MG63 (cell line): ENCODE measurements around the gene APOE. TPM values are rescaled to one million over a fixed set of nuclear protein-coding genes. Genes with fewer than 3 reads are reported as not detected.
"Not testable (repeated sequence)": the region's sequence is repeated elsewhere in the genome, so short reads cannot be mapped to it uniquely, and the experiment has no call there.

Experiments
- DNase-seq: peaks from one replicate; pipeline ENCODE4 v3.0.0-alpha.2; 2020
- H3K27me3 ChIP-seq: fragments of 250-450 bp; sonication (Bioruptor Pico); 2 replicates; pipeline ENCODE4 v1.5.1; 2020; ENCODE audit warnings: mild to moderate bottlenecking, moderate library complexity
- H3K36me3 ChIP-seq: fragments of 250-450 bp; sonication (Bioruptor Pico); 2 replicates; pipeline ENCODE4 v1.5.1; 2020; ENCODE audit warnings: mild to moderate bottlenecking, moderate library complexity
- H3K4me3 ChIP-seq: fragments of 250-450 bp; sonication (Bioruptor Pico); 2 replicates; pipeline ENCODE4 v1.5.1; 2020; ENCODE audit warnings: mild to moderate bottlenecking, moderate library complexity
- H3K9me3 ChIP-seq: fragments of 250-450 bp; sonication (Bioruptor Pico); 2 replicates; pipeline ENCODE4 v1.5.1; 2020; ENCODE audit warnings: mild to moderate bottlenecking, moderate library complexity
- total RNA-seq: library from RNA; depleted of rRNA; stranded (reverse); fragments of >200 nt; shearing (Covaris generic); gene quantifications from 2 replicates; pipeline ENCODE4 v1.2.3, GENCODE V29; 2014; ENCODE audit warnings: low replicate concordance

The APOE gene
- total RNA-seq, 1 experiment from 2014 or later, result 3.2 TPM

DNA sequence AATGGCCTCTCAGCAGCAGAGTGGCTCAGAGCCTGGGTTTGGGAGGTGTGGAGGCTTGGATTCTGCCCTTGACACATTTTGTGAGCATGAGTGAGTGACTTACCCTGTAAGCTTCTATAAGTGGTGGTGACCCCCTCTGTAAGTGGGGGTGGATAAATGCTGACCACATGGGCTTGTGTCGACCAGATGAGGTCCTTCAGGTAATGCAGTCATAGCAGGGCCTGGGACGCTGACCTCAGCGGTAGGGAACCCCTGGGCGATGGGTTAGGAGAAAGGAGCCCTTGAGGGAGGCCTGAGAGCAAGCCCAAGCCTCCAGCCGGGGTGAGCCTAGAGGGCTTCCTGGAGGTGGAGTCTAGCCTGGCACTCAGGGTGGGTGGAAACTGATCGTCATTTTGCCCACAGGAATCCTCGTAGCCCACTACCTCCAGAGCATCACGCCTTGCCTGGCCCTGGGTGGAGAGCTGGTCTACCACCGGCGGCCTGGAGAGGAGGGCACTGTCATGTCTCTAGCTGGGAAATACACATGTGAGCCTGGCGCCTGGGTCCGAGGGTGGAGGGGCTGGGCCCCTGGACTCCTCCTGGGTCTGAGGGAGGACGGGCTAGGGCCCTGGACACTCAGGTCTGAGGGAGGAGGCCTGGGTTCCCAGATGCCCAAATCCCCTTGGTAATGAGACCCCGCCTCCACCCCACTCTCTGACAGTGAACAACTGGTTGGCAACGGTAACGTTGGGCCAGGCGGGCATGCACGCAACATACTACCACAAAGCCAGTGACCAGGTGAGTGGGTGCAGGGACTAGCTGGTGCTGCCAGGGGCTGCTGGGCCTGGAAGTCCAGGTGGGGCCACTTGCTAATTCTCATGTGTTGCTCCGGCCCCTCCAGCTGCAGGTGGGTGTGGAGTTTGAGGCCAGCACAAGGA is 5.0 kb upstream of the APOE start:
- H3K4me3 ChIP-seq, result no peak overlapping the region
- DNase-seq, result no peak
- H3K9me3 ChIP-seq, result no peaks in the 10 kb centered on the region
- peaks cover 78% of the 10 kb centered on the region for H3K36me3 ChIP-seq
- H3K27me3 ChIP-seq, result peaks cover 2% of the 10 kb centered on the region; the same call in 1 of the 2 replicates

DNA sequence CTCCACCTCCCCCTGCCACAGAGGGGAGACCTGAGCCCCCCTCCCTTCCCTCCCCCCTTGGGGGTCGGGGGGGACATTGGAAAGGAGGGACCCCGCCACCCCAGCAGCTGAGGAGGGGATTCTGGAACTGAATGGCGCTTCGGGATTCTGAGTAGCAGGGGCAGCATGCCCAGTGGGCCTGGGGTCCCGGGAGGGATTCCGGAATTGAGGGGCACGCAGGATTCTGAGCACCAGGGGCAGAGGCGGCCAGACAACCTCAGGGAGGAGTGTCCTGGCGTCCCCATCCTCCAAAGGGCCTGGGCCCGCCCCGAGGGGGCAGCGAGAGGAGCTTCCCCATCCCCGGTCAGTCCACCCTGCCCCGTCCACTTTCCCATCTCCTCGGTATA is 2.4 kb upstream of the APOE start:
- Histone ChIP-seq H3K36me3 (peaks cover 53% of the 10 kb centered on the region), H3K9me3 (no peaks in the 10 kb centered on the region), H3K4me3 (no peak overlapping the region), H3K27me3 (peaks cover 2% of the 10 kb centered on the region; the same call in 1 of the 2 replicates)
- no peak for DNase-seq

DNA sequence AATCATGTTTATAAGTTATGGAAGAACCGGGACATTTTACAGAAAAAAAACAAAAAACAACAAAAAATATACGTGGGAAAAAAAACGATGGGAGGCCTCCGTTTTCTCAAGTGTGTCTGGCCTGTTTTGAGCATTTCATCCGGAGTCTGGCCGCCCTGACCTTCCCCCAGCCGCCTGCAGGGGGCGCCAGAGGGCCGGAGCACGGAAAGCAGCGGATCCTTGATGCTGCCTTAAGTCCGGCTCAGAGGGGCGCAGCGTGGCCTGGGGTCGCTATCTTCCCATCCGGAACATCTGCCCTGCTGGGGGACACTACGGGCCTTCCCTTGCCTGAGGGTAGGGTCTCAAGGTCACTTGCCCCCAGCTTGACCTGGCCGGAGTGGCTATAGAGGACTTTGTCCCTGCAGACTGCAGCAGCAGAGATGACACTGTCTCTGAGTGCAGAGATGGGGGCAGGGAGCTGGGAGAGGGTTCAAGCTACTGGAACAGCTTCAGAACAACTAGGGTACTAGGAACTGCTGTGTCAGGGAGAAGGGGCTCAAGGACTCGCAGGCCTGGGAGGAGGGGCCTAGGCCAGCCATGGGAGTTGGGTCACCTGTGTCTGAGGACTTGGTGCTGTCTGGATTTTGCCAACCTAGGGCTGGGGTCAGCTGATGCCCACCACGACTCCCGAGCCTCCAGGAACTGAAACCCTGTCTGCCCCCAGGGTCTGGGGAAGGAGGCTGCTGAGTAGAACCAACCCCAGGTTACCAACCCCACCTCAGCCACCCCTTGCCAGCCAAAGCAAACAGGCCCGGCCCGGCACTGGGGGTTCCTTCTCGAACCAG is 1.8 kb upstream of the APOE start:
- Histone ChIP-seq H3K36me3 (peaks cover 48% of the 10 kb centered on the region), H3K27me3 (peaks cover 2% of the 10 kb centered on the region; the same call in 1 of the 2 replicates), H3K9me3 (no peaks in the 10 kb centered on the region), H3K4me3 (no peak overlapping the region)
- peak; percentile 49 for DNase-seq

DNA sequence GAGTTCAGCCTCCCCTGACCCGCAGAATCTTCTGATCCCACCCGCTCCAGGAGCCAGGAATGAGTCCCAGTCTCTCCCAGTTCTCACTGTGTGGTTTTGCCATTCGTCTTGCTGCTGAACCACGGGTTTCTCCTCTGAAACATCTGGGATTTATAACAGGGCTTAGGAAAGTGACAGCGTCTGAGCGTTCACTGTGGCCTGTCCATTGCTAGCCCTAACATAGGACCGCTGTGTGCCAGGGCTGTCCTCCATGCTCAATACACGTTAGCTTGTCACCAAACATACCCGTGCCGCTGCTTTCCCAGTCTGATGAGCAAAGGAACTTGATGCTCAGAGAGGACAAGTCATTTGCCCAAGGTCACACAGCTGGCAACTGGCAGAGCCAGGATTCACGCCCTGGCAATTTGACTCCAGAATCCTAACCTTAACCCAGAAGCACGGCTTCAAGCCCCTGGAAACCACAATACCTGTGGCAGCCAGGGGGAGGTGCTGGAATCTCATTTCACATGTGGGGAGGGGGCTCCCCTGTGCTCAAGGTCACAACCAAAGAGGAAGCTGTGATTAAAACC is 1.1 kb upstream of the APOE start:
- H3K9me3 ChIP-seq, result no peaks in the 10 kb centered on the region
- H3K4me3 ChIP-seq, result no peak overlapping the region
- peaks cover 43% of the 10 kb centered on the region for H3K36me3 ChIP-seq
- no peak for DNase-seq
- peaks cover 2% of the 10 kb centered on the region; the same call in 1 of the 2 replicates for H3K27me3 ChIP-seq

DNA sequence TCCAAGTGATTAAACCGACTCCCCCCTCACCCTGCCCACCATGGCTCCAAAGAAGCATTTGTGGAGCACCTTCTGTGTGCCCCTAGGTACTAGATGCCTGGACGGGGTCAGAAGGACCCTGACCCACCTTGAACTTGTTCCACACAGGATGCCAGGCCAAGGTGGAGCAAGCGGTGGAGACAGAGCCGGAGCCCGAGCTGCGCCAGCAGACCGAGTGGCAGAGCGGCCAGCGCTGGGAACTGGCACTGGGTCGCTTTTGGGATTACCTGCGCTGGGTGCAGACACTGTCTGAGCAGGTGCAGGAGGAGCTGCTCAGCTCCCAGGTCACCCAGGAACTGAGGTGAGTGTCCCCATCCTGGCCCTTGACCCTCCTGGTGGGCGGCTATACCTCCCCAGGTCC is 2.0 kb downstream of the APOE start:
- DNase-seq, result no peak
- H3K4me3 ChIP-seq, result no peak overlapping the region

DNA sequence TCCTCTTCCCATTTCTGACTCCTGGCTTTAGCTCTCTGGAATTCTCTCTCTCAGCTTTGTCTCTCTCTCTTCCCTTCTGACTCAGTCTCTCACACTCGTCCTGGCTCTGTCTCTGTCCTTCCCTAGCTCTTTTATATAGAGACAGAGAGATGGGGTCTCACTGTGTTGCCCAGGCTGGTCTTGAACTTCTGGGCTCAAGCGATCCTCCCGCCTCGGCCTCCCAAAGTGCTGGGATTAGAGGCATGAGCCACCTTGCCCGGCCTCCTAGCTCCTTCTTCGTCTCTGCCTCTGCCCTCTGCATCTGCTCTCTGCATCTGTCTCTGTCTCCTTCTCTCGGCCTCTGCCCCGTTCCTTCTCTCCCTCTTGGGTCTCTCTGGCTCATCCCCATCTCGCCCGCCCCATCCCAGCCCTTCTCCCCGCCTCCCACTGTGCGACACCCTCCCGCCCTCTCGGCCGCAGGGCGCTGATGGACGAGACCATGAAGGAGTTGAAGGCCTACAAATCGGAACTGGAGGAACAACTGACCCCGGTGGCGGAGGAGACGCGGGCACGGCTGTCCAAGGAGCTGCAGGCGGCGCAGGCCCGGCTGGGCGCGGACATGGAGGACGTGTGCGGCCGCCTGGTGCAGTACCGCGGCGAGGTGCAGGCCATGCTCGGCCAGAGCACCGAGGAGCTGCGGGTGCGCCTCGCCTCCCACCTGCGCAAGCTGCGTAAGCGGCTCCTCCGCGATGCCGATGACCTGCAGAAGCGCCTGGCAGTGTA is 2.7 kb downstream of the APOE start:
- Histone ChIP-seq H3K9me3 (no peaks in the 10 kb centered on the region), H3K36me3 (peaks cover 10% of the 10 kb centered on the region), H3K27me3 (peaks cover 2% of the 10 kb centered on the region; the same call in 1 of the 2 replicates), H3K4me3 (no peak overlapping the region)
- DNase-seq, result no peak

More for the DNA sequence above, 2.0 kb downstream of the APOE start:
- H3K27me3 ChIP-seq, result peaks cover 2% of the 10 kb centered on the region; the same call in 1 of the 2 replicates
- H3K36me3 ChIP-seq, result peaks cover 14% of the 10 kb centered on the region
- no peaks in the 10 kb centered on the region for H3K9me3 ChIP-seq

DNA sequence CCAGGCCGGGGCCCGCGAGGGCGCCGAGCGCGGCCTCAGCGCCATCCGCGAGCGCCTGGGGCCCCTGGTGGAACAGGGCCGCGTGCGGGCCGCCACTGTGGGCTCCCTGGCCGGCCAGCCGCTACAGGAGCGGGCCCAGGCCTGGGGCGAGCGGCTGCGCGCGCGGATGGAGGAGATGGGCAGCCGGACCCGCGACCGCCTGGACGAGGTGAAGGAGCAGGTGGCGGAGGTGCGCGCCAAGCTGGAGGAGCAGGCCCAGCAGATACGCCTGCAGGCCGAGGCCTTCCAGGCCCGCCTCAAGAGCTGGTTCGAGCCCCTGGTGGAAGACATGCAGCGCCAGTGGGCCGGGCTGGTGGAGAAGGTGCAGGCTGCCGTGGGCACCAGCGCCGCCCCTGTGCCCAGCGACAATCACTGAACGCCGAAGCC is 3.3 kb downstream of the APOE start:
- Histone ChIP-seq H3K27me3 (peaks cover 2% of the 10 kb centered on the region; the same call in 1 of the 2 replicates), H3K36me3 (peaks cover 5% of the 10 kb centered on the region), H3K4me3 (no peak overlapping the region), H3K9me3 (no peaks in the 10 kb centered on the region)
- DNase-seq, result no peak

DNA sequence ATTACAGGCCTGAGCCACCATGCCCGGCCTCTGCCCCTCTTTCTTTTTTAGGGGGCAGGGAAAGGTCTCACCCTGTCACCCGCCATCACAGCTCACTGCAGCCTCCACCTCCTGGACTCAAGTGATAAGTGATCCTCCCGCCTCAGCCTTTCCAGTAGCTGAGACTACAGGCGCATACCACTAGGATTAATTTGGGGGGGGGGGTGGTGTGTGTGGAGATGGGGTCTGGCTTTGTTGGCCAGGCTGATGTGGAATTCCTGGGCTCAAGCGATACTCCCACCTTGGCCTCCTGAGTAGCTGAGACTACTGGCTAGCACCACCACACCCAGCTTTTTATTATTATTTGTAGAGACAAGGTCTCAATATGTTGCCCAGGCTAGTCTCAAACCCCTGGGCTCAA is 4.2 kb downstream of the APOE start:
- Histone ChIP-seq H3K4me3 (no peak overlapping the region), H3K27me3 (0 out of 2 replicates have a peak, but pooled peaks cover 2% of the 10 kb centered on the region), H3K36me3 (no peaks in the 10 kb centered on the region), H3K9me3 (no peaks in the 10 kb centered on the region)
- no peak for DNase-seq

DNA sequence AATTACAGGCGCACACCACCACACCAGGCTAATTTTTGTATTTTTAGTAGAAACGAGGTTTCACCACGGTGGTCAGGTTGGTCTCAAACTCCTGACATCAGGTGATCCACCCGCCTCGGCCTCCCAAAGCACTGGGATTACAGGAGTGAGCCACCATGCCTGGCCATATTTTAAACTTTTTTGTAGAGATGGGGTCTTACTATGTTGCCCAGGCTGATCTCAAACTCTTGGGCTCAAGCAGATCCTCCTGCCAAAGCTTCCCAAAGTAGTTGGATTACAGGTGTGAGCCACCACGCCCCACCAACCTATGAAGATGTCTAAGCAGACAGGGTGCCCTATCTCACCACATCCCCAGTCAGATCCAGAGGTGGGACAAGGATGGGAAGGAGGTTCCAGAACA is 6.3 kb downstream of the APOE start:
- H3K27me3 ChIP-seq, DNase-seq, H3K9me3 ChIP-seq, H3K4me3 ChIP-seq, H3K36me3 ChIP-seq: not testable (repeated sequence)

DNA sequence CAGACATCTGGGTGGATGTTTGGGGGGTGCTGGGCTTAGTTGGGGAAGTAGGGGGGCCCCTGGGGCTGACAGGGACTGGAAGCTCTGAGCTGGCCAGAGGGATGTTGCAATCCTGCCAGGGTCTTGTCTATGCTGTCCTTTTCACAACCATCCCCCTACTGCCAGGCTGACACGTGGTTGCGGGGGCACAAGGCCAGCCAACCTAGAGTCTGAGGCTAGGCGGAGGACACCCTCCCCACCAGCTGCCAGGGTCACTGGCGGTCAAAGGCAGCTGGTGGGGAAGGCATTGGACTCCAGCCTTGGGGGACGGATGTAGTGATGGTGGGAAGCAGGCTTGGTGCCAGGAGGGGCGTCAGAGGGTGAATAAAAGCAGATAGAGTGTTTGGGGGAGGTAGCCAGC is 7.3 kb downstream of the APOE start:
- Histone ChIP-seq H3K27me3 (no peaks in the 10 kb centered on the region), H3K9me3 (no peaks in the 10 kb centered on the region), H3K4me3 (no peak overlapping the region), H3K36me3 (no peaks in the 10 kb centered on the region)
- no peak for DNase-seq

DNA sequence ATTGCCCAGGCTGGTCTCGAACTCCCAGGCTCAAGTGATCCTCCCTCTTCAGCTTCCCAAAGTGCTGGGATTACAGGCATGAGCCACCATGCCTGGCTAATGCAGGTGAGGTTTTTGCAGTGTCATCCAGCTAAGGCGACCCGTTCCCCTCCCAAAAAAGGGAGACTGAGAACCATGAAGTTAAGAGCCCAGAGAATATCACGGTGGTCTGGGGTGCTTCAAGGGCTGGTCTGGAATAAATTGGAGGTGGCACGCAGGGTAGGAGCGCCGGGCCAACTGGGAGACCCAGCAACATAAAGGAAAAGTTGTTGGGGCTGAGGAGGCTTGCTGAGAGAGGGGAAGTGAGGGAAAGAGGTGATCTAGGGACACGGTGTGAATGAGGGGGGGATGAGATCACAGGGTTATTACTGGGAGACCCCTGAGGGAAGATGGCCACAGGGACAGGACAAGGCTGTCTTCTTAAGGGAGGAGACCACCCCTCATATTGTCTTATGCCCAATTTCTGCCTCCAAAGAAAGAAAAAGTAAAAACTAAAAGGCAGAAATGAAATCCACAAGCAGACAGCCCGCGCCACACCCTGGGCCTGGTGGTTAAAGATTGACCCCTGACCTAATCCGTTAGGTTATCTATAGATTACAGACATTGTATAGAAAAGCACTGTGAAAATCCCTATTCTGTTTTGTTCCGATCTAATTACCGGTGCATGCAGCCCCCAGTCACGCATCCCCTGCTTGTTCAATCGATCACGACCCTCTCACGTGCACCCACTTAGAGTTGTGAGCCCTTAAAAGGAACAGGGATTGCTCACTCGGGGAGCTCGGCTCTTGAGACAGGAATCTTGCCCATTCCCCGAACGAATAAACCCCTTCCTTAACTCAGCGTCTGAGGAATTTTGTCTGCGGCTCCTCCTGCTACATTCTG is 8.2 kb downstream of the APOE start:
- H3K9me3 ChIP-seq, DNase-seq, H3K4me3 ChIP-seq, H3K27me3 ChIP-seq, H3K36me3 ChIP-seq: not testable (repeated sequence)

DNA sequence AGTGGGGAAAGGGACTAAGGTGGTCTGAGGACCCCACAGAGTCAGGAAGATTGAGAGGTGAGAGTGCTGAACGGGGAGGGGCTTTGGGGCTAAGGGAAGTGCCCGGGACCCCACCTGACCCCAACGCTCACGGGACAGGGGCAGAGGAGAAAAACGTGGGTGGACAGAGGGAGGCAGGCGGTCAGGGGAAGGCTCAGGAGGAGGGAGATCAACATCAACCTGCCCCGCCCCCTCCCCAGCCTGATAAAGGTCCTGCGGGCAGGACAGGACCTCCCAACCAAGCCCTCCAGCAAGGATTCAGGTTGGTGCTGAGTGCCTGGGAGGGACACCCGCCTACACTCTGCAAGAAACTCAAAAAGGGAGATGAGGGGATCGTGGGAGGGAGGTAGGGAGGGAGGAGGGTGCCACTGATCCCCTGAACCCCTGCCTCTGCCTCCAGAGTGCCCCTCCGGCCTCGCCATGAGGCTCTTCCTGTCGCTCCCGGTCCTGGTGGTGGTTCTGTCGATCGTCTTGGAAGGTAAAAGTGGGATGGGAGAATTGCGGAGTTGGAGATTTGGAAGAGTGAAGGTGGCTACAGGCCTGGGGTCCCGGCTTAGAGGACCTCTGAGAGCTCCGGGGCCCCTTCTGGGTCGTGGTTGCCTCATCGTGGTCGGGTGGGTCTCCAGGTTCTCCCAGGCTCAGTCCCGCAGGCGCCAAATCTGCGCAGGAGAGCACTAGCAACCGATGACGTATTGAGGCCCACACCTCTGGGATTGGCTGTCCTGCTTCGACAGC is 9.0 kb downstream of the APOE start, which contains the start of gene APOC1:
Gene APOC1 (plus strand): TSS at position 176 of the 774 bp plus-strand sequence. CDS start 284 bp downstream, at position 460.
- H3K4me3 ChIP-seq, result peak within 1 kb of the TSS; percentile 47

DNA sequence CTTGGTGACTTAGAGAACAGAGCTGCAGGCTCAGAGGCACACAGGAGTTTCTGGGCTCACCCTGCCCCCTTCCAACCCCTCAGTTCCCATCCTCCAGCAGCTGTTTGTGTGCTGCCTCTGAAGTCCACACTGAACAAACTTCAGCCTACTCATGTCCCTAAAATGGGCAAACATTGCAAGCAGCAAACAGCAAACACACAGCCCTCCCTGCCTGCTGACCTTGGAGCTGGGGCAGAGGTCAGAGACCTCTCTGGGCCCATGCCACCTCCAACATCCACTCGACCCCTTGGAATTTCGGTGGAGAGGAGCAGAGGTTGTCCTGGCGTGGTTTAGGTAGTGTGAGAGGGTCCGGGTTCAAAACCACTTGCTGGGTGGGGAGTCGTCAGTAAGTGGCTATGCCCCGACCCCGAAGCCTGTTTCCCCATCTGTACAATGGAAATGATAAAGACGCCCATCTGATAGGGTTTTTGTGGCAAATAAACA is 18.7 kb downstream of the APOE start:
- Histone ChIP-seq H3K9me3 (no peaks in the 10 kb centered on the region), H3K4me3 (no peak overlapping the region), H3K27me3 (no peaks in the 10 kb centered on the region), H3K36me3 (no peaks in the 10 kb centered on the region)
- DNase-seq, result no peak

More for the DNA sequence above, 9.0 kb downstream of the APOE start, which contains the start of gene APOC1:
- H3K36me3 ChIP-seq, H3K9me3 ChIP-seq, H3K27me3 ChIP-seq: not testable (repeated sequence)
- DNase-seq, result peak; percentile 78

DNA sequence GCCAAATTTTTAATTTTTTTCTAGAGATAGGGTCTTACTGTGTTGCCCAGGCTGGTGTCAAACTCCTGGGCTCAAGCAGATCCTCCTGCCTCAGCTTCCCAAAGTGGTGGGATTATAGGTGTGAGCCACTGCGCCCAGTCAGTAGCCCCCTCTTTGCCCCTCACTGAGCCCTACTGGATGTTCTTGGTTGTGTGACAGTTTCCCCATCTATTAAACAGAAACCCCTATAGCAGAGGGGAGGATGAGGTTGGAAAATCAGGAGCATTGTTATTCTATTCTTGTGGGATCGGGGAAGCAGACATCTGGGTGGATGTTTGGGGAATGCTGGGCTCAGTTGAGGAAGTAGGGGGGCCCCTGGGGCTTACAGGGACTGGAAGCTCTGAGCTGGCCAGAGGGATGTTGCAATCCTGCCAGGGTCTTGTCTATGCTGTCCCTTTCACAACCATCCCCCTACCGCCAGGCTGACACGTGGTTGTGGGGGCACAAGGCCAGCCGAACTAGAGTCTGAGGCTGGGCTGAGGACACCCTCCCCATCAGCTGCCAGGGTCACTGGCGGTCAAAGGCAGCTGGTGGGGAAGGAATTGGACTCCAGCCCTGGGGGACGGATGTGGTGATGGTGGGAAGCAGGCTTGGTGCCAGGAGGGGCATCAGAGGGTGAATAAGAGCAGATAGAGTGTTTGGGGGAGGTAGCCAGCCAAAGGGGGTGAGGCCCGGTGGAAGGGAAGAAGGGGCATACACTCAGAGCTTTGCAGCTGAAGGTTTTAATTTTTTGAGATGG is 19.7 kb downstream of the APOE start:
- no peaks in the 10 kb centered on the region for H3K9me3 ChIP-seq
- DNase-seq, result no peak
- H3K4me3 ChIP-seq, result no peak overlapping the region

More for the DNA sequence above, 19.7 kb downstream of the APOE start:
- Histone ChIP-seq H3K27me3 (no peaks in the 10 kb centered on the region), H3K36me3 (no peaks in the 10 kb centered on the region)
